ENCODE data around the gene RBM18.

Gene RBM18

DNA sequence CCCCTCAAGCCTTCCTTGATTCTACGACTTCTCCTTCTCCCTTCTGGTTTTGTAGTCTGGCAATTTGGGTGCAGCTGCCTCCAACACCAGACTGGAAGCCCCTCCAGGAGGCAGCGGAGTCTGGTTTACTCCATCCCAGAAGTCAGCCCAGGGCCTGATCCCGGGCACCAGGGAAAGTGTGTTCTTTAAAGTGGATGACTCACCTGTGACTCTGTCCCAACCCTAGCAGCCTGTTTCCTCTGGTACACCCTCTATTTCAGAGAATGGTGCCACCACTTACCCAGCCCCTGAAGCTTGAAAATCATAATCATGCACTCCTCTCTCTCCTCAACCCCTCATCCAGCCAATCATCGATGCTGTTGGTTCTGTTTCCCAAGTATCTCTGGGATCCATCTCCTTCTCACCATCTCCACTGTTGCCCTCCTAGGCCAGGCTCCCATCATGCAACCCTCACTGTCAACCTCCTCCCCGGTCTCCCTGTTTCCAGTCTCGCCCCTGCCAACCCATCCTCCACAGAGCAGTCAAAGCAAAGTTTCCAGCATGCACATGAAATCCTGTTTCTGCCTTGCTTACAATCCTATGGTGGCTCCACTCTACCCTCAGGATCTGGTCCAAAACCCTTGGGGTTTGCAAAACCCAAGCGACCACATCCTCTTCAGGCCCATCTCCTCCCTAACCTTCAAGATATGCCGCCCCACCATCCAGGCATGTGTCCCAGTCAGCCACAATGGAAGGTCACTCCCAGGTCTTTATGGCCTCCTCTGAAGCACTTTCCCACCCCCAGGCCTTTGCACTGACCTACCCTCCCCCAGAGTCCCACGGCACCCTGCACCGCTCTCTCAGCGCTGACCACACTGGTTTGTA, 46.3 kb downstream of the RBM18 start:
- DNase-seq (ENCODE audit: low read depth) = no peak
- no peak overlapping the region for H3K4me3 ChIP-seq (replicated peaks; ENCODE audit: low read depth, low read length)
- TF ChIP-seq, protein P1, sequence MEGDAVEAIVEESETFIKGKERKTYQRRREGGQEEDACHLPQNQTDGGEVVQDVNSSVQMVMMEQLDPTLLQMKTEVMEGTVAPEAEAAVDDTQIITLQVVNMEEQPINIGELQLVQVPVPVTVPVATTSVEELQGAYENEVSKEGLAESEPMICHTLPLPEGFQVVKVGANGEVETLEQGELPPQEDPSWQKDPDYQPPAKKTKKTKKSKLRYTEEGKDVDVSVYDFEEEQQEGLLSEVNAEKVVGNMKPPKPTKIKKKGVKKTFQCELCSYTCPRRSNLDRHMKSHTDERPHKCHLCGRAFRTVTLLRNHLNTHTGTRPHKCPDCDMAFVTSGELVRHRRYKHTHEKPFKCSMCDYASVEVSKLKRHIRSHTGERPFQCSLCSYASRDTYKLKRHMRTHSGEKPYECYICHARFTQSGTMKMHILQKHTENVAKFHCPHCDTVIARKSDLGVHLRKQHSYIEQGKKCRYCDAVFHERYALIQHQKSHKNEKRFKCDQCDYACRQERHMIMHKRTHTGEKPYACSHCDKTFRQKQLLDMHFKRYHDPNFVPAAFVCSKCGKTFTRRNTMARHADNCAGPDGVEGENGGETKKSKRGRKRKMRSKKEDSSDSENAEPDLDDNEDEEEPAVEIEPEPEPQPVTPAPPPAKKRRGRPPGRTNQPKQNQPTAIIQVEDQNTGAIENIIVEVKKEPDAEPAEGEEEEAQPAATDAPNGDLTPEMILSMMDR (IDR thresholded peaks at IDR 0.05; ENCODE audit: low read length, missing control alignments) = no peak

DNA sequence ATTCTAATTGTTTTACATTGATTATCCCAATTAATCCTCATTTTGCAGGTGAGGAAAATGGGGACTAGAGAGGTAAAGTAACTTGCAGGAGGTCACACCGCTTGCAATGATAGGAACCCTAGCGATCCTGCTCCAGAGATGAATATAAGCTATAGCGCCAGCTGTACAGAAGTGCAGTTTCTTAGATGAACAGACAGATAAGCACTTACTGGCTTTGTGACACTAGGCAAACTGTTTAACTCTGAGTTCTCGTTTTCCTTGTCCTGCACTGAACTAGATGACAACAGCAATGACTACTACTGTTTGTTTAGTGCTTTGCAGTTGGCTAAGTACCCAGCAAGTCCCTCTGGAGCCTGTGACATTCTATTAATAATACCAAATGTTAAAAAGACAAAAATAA, 47.0 kb downstream of the RBM18 start:
- TF ChIP-seq, protein P1 (IDR thresholded peaks at IDR 0.05; ENCODE audit: low read length, missing control alignments) = no peak
- H3K4me3 ChIP-seq (replicated peaks; ENCODE audit: low read depth, low read length) = no peak overlapping the region
- DNase-seq (ENCODE audit: low read depth) = no peak

DNA sequence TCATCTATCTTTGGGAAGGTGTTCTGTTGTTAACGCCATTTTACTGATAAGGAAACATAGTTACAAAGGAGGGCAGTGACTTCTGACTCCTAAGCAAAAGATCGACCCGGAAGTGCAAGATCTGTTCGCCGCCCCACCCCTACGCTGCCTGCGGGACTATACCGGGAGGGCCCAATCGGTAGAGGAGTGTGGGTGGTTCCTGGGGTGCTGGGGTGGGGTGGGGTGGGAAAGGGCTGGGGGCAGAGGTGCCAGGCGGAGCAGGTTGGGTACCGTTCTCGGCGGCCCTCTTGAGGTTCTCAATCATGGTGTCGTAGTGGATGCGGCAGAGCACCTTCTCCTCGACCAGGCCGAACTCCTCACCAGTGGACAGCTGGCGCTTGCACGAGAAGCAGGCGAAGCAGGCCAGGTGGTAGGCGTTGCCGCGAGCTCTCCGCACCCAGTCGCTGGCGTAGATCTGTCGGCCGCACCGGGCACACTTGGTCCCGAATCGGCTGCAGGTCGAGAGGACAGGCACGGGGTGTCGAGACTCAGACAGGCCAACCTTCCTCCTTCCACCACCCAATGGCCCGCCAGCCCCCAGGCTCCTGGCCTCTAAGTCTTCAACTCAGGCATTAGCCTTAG, 47.7 kb downstream of the RBM18 start:
- DNase-seq (ENCODE audit: low read depth) = no peak
- no peak overlapping the region for H3K4me3 ChIP-seq (replicated peaks; ENCODE audit: low read depth, low read length)
- TF ChIP-seq, protein P1 (IDR thresholded peaks at IDR 0.05; ENCODE audit: low read length, missing control alignments) = no peak

DNA sequence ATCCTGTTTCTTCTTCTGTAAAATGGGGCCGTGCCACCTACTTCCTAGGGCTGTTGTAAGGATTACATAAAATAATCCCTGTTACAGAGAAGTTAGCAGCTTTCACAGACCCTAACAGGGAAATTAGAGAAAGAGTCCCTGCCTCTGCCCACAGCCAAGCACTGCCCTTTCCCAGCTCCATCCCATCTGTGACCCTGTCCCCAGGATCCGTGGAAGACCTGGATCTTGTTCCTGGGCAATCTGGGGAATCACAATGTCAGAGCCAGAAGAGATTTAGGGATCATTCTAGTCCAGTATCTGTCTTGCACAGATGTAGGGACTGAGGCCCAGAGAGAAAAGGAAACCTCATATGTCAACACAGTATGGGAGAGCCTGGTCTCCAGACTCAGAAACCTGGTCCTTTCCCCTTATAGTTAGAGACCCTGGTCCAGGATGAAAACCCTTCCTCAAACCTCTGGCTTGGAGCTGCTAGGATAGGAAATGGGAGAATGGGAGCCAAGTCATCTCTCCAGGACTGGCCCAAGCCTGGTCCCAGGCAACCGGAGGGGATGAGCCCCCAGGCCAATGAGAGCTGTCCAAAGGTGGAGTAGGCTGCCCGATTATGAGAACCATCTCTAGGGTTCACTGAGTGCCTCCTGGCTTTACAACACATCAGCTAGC, 48.4 kb downstream of the RBM18 start:
- DNase-seq (ENCODE audit: low read depth) = no peak
- TF ChIP-seq, protein P1 (IDR thresholded peaks at IDR 0.05; ENCODE audit: low read length, missing control alignments) = no peak
- H3K4me3 ChIP-seq (replicated peaks; ENCODE audit: low read depth, low read length) = no peak overlapping the region

DNA sequence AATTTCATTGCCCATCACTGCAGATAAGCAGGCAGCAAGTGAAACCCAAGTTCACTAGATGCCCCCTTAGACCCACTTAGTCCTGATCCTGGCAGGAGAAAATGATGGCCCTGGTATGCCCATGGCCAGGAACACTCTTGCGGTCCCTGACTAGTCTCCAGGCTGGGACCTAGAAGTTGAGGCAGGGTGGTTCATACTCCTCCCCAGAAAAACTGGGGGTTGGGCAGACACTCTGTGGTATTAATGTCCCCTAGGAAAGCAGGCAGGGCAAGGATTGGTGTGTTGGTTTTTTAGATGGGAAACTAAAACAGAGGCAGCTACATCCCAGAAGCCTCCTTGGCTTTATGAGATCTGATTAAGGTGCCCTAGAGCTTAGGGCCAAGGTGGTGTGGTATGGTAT, 49.0 kb downstream of the RBM18 start:
- H3K4me3 ChIP-seq (replicated peaks; ENCODE audit: low read depth, low read length) = no peak overlapping the region
- TF ChIP-seq, protein P1 (IDR thresholded peaks at IDR 0.05; ENCODE audit: low read length, missing control alignments) = no peak
- DNase-seq (ENCODE audit: low read depth) = no peak

DNA sequence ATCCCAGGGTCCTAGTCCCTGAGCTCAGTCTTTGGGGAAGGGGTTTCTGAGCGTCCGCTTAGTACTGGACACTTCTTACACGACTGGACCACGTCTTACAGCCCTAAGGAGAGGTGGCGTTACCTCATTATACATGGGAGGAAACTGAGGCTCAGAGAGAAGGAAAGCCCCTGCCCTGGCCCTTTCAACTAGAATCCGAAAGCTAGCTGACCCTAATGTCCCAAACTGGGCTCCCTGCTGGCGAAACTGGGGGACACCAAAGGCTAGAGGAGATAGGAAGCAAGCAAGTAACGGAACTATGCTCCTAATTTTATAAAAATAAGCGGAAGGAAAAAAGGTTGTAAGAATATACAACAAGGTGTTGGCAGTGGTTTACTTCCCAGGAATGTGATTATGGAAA, 50.1 kb downstream of the RBM18 start:
- DNase-seq (ENCODE audit: low read depth) = no peak
- TF ChIP-seq, protein P1 (IDR thresholded peaks at IDR 0.05; ENCODE audit: low read length, missing control alignments) = no peak
- no peak overlapping the region for H3K4me3 ChIP-seq (replicated peaks; ENCODE audit: low read depth, low read length)
